Activated T-cell treated with anti-CD3 and anti-CD28 coated beads, Interleukin-2, amount 50 U/mL, for 4 hours (primary cell): ENCODE results near the gene CCDC174. TPM values are rescaled to one million over a fixed set of nuclear protein-coding genes. Genes with fewer than 3 reads are reported as not detected.

Source experiments
- ATAC-seq, 2 donors: fragments of 200-7000 bp; cut with Tn5 transposase; one replicate each; pipeline ENCODE4 v1.10.0; 2021
- DNase-seq: peaks from one replicate; pipeline ENCODE4 v3.0.0-alpha.2; 2020
- H3K27me3 Mint-ChIP-seq: one replicate; pipeline ENCODE4 v1.8.0; 2021; ENCODE audit warnings: low read depth, mixed read lengths
- H3K36me3 Mint-ChIP-seq: one replicate; pipeline ENCODE4 v1.8.0; 2022; ENCODE audit warnings: mixed read lengths; ENCODE audit not compliant: insufficient read depth
- H3K4me1 Mint-ChIP-seq: one replicate; pipeline ENCODE4 v1.8.0; 2021; ENCODE audit warnings: low read depth, mixed read lengths
- H3K4me3 Mint-ChIP-seq: one replicate; pipeline ENCODE4 v1.8.0; 2021; ENCODE audit warnings: mild to moderate bottlenecking, moderate library complexity, mixed read lengths
- H3K9me3 Mint-ChIP-seq: one replicate; pipeline ENCODE4 v1.8.0; 2021; ENCODE audit warnings: mixed read lengths
- total RNA-seq, 3 donors: library from RNA; stranded (reverse); gene quantifications; one replicate each; pipeline ENCODE4 v1.2.1, GENCODE V29; 2021

Gene CCDC174
- total RNA-seq, 3 donors from 2014 or later: 13.7 to 18.2 (median 15.4) TPM

DNA sequence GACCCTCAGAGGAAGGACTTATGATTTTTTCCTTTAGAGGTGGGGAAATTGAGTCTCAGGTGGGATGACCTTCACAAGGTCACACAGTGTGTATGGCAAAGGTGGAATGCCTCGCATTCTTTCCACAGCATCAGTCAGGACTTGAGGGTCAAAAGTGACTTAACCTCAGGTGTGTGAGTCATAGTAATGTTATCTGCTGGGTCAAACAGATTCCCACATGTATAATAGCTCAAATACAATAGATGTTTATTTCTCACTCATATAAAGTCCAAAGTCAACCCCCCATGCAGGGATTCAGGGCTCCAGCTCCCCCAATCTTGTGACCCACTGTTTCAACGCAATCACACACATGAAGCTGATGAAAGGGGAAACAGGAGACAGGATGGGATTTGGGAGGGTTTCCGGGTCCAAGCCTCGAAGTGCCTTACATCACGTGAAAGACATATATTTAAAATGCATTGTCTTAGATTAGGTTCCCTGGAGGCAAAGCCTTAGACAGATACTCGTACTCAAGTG lies 34.0 kb upstream of the CCDC174 start:
- DNase-seq (no peak), ATAC-seq (no peak)
- H3K36me3 Mint-ChIP-seq: no peaks in the 10 kb centered on the region
- no peaks in the 10 kb centered on the region for H3K9me3 Mint-ChIP-seq
- no peak overlapping the region for H3K4me3 Mint-ChIP-seq
- H3K27me3 Mint-ChIP-seq: peaks cover 9% of the 10 kb centered on the region
- no peaks in the 10 kb centered on the region for H3K4me1 Mint-ChIP-seq

DNA sequence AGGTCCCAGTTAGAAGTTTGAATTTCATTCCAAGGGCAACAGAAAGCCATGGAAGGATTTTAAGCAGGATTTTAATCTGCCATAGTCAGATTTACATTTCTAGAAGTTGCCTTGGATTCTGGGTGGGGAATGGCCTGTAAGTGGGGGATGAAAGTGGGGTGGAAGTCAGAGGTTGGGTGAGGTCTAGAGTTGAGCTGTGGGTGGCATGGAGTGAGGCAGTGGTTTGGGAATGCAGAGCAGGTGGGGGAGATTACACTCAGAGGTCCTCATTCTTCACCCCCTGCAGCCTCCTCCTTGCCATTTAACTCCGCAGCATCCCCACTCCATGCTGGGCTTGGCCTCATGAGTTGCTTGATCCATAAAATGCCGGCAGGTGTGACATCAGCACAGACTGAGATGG lies 32.0 kb upstream of the CCDC174 start:
- Mint-ChIP-seq H3K27me3 (peaks cover 8% of the 10 kb centered on the region), H3K4me3 (no peak overlapping the region), H3K36me3 (no peaks in the 10 kb centered on the region), H3K9me3 (no peaks in the 10 kb centered on the region), H3K4me1 (no peaks in the 10 kb centered on the region)
- DNase-seq (no peak), ATAC-seq (no peak)

DNA sequence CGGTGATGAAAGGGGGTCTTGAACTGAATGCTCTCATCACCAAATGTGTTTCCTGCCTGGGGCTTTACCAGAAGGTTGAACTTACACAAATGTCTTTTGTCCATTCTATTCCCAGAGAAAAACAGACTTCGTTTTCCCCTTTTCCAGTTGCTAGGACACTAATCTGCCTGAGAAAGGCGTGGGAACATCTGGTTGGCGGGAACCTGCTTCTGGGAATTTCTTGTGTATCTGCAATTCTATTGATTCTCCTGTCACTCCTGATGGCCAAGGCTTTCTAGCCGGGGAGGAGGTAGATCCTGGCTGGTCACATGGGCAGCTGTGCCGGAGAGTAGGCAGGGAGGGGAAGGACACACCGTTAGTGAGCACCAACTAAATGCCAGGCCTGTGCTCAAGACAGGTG lies 31.1 kb upstream of the CCDC174 start:
- no peak for ATAC-seq
- H3K9me3 Mint-ChIP-seq: no peaks in the 10 kb centered on the region
- no peaks in the 10 kb centered on the region for H3K36me3 Mint-ChIP-seq
- H3K4me1 Mint-ChIP-seq: no peaks in the 10 kb centered on the region
- H3K27me3 Mint-ChIP-seq: peaks cover 7% of the 10 kb centered on the region
- no peak overlapping the region for H3K4me3 Mint-ChIP-seq
- DNase-seq: no peak

GRCh38 chr3:14621093-14621492 lies 30.5 kb upstream of the CCDC174 start:
- no peaks in the 10 kb centered on the region for H3K36me3 Mint-ChIP-seq
- ATAC-seq (no peak), DNase-seq (no peak)
- H3K27me3 Mint-ChIP-seq: peaks cover 5% of the 10 kb centered on the region
- no peaks in the 10 kb centered on the region for H3K4me1 Mint-ChIP-seq
- H3K9me3 Mint-ChIP-seq: no peaks in the 10 kb centered on the region
- H3K4me3 Mint-ChIP-seq: no peak overlapping the region

- H3K27me3 Mint-ChIP-seq: peaks cover 6% of the 10 kb centered on the region
- H3K4me3 Mint-ChIP-seq: no peak overlapping the region
- H3K36me3 Mint-ChIP-seq: no peaks in the 10 kb centered on the region
- H3K4me1 Mint-ChIP-seq: no peaks in the 10 kb centered on the region
- no peak for ATAC-seq
- DNase-seq: no peak
- H3K9me3 Mint-ChIP-seq: no peaks in the 10 kb centered on the region
Measured at GRCh38 chr3:14622368-14622767, 29.2 kb upstream of the CCDC174 start.

DNA sequence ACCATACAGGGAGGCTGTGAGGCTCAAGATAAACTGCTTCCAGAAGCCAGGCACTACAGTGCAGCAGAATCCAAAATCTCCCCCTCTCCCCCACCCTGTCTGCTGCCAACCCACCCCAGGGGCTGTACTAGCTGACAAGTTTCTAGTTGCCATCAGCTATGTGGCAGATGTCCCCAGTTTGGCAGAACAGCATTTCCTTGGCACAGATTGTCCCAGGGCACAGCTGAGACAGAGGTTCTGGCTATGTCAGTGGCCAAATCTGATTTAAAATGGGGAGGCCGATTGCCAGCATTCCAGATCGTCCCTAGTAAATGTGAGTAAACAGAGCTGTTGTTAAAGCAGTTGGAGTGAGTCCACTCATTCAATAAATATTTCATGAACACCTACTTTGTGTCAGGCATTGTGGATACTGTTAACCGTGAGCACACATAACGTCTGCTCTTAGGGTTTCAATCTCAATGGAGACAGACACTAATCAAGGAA lies 28.0 kb upstream of the CCDC174 start:
- Mint-ChIP-seq H3K27me3 (peaks cover 5% of the 10 kb centered on the region), H3K9me3 (no peaks in the 10 kb centered on the region), H3K36me3 (no peaks in the 10 kb centered on the region), H3K4me1 (no peaks in the 10 kb centered on the region), H3K4me3 (no peak overlapping the region)
- DNase-seq: no peak
- ATAC-seq: no peak

- ATAC-seq (no peak), DNase-seq (no peak)
- H3K4me1 Mint-ChIP-seq: no peaks in the 10 kb centered on the region
- no peaks in the 10 kb centered on the region for H3K36me3 Mint-ChIP-seq
- no peaks in the 10 kb centered on the region for H3K9me3 Mint-ChIP-seq
- H3K4me3 Mint-ChIP-seq: no peak overlapping the region
- peaks cover 5% of the 10 kb centered on the region for H3K27me3 Mint-ChIP-seq
Measured at GRCh38 chr3:14624498-14624897, 27.1 kb upstream of the CCDC174 start.

DNA sequence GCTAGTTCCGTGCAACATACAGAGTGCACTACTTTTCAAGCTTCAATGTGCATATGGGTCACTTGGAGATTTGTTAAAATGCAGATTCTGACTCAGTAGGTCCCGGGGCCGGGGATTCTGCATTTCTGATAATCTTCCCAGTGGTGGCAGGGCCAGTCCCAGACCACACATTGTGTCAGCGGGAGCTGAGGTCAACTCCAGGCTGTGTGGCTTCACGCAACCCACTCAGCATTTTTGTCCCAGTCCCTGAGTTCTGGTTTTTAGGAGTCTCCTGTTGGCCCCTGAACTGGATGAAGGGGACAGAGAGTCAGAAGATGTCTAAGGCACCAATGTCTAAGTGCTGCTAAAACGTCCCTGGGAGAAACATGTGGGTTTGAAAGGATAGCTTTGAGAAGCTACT lies 26.1 kb upstream of the CCDC174 start:
- H3K4me3 Mint-ChIP-seq: no peak overlapping the region
- ATAC-seq (no peak), DNase-seq (no peak)
- H3K4me1 Mint-ChIP-seq: no peaks in the 10 kb centered on the region
- H3K9me3 Mint-ChIP-seq: no peaks in the 10 kb centered on the region
- H3K36me3 Mint-ChIP-seq: no peaks in the 10 kb centered on the region
- H3K27me3 Mint-ChIP-seq: peaks cover 5% of the 10 kb centered on the region

DNA sequence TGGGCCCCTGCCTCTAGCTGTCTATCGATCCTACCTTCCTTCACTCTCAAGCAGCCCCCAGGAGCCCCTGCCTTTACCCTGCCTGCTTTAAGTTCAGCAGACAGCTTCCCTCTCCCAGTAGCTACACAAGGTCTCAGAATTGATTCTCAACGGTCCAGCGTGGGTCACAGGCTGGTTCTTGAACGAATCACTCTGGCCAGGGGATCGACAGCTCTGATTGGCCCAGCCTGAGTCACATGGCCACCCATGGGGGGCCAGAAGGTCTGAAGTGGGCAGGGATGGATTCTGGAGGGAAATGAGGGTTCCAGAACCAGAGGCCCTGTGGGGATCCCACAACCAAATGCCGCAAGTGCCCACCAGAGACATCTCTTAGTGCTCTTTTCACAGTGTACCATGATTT lies 23.7 kb upstream of the CCDC174 start:
- no peak for ATAC-seq
- no peaks in the 10 kb centered on the region for H3K4me1 Mint-ChIP-seq
- no peaks in the 10 kb centered on the region for H3K36me3 Mint-ChIP-seq
- no peak for DNase-seq
- peaks cover 5% of the 10 kb centered on the region for H3K27me3 Mint-ChIP-seq
- H3K9me3 Mint-ChIP-seq: no peaks in the 10 kb centered on the region
- H3K4me3 Mint-ChIP-seq: no peak overlapping the region

DNA sequence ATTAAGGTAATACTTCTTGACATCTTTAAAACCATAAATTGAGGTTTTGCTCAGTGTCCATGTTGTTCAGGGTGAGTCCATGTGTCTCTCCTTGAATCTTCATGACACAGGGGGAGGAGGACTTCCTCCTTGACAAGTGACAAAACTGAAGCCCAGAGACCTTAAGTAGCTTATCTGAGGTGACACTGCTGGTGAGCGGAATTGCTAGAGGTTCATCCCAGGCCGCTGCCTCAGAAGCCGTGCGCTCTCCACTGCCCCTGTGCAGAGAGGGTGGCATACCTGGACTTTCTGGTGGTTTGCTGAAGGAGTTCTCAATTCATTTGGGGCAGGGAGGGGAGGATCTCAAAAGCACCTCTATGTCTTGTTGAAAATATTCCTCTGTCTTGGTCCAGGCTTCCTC lies 23.2 kb upstream of the CCDC174 start:
- no peaks in the 10 kb centered on the region for H3K9me3 Mint-ChIP-seq
- H3K36me3 Mint-ChIP-seq: no peaks in the 10 kb centered on the region
- no peaks in the 10 kb centered on the region for H3K4me1 Mint-ChIP-seq
- peaks cover 5% of the 10 kb centered on the region for H3K27me3 Mint-ChIP-seq
- DNase-seq (no peak), ATAC-seq (no peak)
- no peak overlapping the region for H3K4me3 Mint-ChIP-seq

DNA sequence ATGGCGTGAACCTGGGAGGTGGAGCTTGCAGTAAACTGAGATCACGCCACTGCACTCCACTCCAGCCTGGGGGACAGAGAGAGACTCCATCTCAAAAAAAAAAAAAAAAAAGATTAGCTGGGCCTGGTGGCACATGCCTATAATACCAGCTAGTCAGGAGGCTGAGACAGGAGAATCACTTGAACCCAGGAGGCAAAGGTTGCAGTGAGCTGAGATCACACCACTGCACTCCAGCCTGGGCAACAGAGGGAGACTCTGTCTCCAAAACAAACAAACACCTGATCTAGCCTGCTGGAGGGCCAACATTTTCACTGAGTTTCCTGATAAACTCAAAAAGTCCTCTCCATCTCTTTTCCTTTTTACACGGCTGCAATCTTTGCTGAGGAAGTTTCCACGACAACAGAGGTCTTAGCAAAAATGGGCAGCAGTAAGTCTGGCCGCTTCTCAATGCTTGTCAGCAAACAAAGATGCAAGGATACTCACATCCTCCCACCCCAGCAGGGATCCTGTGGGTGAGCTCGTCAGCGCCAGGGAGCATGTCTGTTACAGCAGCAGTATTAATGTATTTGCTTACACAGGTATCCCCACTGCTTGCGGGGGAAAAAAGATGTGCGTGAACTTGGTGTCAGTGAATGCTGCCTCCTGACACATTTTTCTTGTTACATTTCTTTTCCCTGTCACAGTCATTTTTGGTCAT lies 21.0 kb upstream of the CCDC174 start:
- DNase-seq (no peak), ATAC-seq (no peak)
- Mint-ChIP-seq H3K27me3 (peaks cover 10% of the 10 kb centered on the region), H3K4me3 (no peak overlapping the region), H3K9me3 (no peaks in the 10 kb centered on the region), H3K4me1 (no peaks in the 10 kb centered on the region), H3K36me3 (no peaks in the 10 kb centered on the region)

DNA sequence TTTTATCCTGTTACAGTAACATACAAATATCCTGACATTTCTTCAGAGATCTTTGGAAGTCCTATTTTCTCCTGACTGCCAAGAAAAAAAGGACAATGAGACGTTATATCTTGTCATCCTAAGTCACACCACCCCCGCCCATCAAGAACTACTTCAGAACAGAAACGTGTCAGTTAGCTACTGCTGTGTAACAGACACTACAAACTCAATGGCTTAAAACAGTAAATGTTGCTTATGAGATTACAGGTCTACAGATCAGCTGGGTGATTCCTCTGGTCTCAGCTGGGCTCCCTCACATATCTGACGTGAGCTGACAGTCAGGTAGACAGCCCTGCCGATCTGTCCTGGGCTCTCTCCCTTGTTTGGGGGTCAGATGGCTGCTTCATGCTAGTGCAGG lies 20.5 kb upstream of the CCDC174 start:
- ATAC-seq (no peak), DNase-seq (no peak)
- H3K36me3 Mint-ChIP-seq: no peaks in the 10 kb centered on the region
- H3K9me3 Mint-ChIP-seq: no peaks in the 10 kb centered on the region
- no peak overlapping the region for H3K4me3 Mint-ChIP-seq
- peaks cover 11% of the 10 kb centered on the region for H3K27me3 Mint-ChIP-seq
- no peaks in the 10 kb centered on the region for H3K4me1 Mint-ChIP-seq

- peaks cover 18% of the 10 kb centered on the region for H3K27me3 Mint-ChIP-seq
- no peaks in the 10 kb centered on the region for H3K9me3 Mint-ChIP-seq
- DNase-seq (no peak), ATAC-seq (no peak)
- H3K4me3 Mint-ChIP-seq: no peak overlapping the region
- H3K4me1 Mint-ChIP-seq: no peaks in the 10 kb centered on the region
- no peaks in the 10 kb centered on the region for H3K36me3 Mint-ChIP-seq
Measured at GRCh38 chr3:14631687-14632441, 19.7 kb upstream of the CCDC174 start.

GRCh38 chr3:14632442-14632930 lies 19.1 kb upstream of the CCDC174 start:
- Mint-ChIP-seq H3K36me3 (no peaks in the 10 kb centered on the region), H3K4me3 (no peak overlapping the region), H3K9me3 (no peaks in the 10 kb centered on the region), H3K27me3 (peaks cover 22% of the 10 kb centered on the region), H3K4me1 (no peaks in the 10 kb centered on the region)
- ATAC-seq (no peak), DNase-seq (no peak)

GRCh38 chr3:14633417-14633816 lies 18.1 kb upstream of the CCDC174 start:
- no peak overlapping the region for H3K4me3 Mint-ChIP-seq
- no peaks in the 10 kb centered on the region for H3K4me1 Mint-ChIP-seq
- H3K36me3 Mint-ChIP-seq: no peaks in the 10 kb centered on the region
- H3K27me3 Mint-ChIP-seq: peaks cover 28% of the 10 kb centered on the region
- ATAC-seq (no peak), DNase-seq (no peak)
- no peaks in the 10 kb centered on the region for H3K9me3 Mint-ChIP-seq
